NOMO-1 treated with dmso at 0.1 percent for 144 hours (cell line): Measurements from ENCODE around the gene AIM2.

ENCODE experiments used
- DNase-seq: peaks from one replicate; lab custom pipeline; 2025; ENCODE audit not compliant: unreplicated experiment; lab: John Stamatoyannopoulos, UW

Gene AIM2

DNA sequence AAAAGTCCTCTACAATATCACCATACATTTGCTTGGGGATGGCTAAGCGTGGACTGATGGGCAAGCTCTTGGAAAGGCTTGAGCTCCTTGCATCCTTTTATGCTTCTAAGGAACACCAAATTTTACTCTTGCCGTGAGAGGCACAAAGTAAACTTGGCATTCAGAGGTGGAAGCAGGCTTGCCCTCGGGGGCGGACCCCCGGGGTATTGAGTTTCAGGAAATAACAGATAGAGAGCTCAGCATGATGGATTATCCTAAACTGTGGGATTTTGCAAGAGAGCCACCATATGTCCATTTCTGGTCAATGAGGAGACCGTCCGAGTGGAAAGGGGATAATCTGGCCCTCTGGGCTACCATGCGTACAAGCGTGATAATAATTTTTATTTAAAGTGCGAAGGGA is 52.8 kb downstream of the AIM2 start:
- no peak for DNase-seq

DNA sequence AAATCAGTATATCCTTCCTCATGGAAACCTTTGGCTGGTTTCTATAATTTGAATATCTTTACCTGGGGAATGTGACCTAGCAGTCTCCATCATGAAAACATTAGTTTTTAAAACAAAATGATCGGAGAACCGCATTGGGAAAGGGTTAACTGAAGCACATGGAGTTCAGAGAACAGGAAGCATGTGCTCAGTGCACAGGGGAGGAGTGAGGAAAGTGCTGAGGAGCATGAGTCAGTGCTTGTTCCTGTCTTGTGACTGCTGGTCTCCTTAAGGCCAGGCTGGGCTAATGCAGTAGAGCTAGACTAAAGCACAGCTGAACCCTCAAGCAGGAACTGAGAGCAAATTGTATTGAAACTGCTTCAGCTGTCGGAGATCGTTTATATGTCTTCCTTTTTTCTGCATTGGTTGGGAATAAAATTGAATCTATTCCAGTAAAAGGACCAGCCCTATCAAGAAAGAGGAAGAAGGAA is 61.1 kb downstream of the AIM2 start:
- DNase-seq, result peak; percentile 97

DNA sequence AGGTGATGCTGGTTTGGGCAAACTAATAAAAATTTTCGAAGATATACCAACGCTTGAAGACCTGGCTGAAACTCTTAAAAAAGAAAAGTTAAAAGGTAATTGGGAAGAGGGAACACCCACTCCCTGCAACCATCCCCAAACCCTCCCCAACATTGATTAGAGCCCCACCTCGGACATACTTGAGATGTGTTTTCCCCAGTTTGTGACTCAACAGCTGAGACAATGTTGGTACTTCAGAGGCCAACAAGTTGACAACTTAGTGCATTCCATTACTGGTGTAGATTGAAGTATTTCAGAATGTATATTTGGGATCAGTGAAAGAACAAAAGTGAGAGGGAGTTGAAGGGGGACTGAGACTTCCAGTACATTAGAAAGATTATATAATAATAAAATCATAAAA is 61.7 kb downstream of the AIM2 start:
- no peak for DNase-seq

DNA sequence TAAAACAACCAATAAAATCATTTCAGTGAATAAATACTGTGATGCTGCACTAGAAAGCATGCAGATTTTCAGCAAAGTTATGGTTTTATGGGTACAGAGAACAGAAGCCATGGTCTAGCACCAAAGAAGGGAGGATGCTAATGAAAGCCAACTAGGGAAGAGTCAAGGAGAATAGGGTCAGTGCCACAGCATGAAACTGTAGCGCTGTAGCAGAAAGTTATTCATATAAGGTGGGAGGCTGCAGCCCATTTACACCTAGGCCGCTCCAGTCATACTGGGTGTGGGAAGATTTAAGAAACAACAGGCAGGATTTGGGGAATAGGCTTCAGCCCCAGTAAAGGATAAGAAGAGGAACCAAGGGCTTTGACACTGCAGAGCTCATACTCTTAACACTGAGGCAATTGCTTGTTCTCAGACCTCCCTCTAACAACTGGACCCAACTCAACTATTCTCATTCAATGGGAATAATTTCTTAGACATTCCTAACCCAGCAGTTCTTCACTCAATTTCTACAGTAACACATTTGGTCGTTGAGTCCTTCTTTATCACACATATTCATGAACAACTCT is 62.5 kb downstream of the AIM2 start:
- no peak for DNase-seq

DNA sequence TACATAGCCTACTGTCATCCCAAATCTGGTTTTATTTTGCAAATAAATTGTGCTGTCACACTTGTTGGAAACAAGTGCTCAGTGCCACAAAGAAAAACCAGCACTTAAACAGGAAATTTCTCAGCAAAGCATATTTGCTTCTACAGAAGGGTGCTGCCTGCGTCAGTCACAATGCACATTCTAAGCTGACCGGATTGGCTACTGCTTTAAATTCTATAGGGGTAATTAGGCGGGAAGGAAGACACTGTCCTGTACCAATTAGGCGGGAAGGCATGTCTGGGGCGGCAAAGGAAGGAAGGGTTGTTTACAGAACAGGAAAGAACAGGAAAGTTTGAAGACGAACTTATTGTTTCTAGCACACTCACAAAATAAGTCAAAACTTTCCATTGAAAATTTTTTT is 64.1 kb downstream of the AIM2 start:
- peak; percentile 3 for DNase-seq
